HEK293T (cell line): Measurements from ENCODE around the gene OR51E2.

Experiments
- CTCF ChIA-PET: fragments of 350-600 bp; formaldehyde crosslinking; extraction: SDS; loops from one replicate; lab custom pipeline; 2021; ENCODE audit warnings: antibody characterized with exemption, inconsistent platforms; lab: Yijun Ruan, JAX
- POLR2A ChIA-PET: fragments of 350-600 bp; formaldehyde crosslinking; extraction: SDS; loops from one replicate; lab custom pipeline; 2020; ENCODE audit warnings: antibody characterized with exemption, inconsistent platforms; lab: Yijun Ruan, JAX
- DNase-seq: peaks from one replicate; pipeline ENCODE4 v3.0.0; 2012; ENCODE audit warnings: mixed read lengths; ENCODE audit errors: extremely low spot score
- ARNT ChIP-seq: fragments of 450-650 bp; IDR thresholded peaks from 2 replicates; pipeline ENCODE4 v1.6.1; 2017; ENCODE audit warnings: mild to moderate bottlenecking
- BHLHE40 ChIP-seq: fragments of 450-650 bp; IDR thresholded peaks from 2 replicates; pipeline ENCODE4 v1.6.1; 2016; ENCODE audit warnings: mild to moderate bottlenecking, moderate library complexity, borderline replicate concordance
- CTBP1 ChIP-seq: fragments of 450-650 bp; IDR thresholded peaks from 2 replicates; pipeline ENCODE4 v1.6.1; 2016; ENCODE audit warnings: borderline replicate concordance
- FOXA1 ChIP-seq: fragments of 450-650 bp; IDR thresholded peaks from 2 replicates; pipeline ENCODE4 v1.6.1; 2016; ENCODE audit warnings: mild to moderate bottlenecking
- FOXK2 ChIP-seq: fragments of 450-650 bp; IDR thresholded peaks from 2 replicates; pipeline ENCODE4 v1.6.1; 2016; ENCODE audit warnings: mild to moderate bottlenecking
- FOXM1 ChIP-seq: fragments of 450-650 bp; IDR thresholded peaks from 2 replicates; pipeline ENCODE4 v1.6.1; 2017; ENCODE audit warnings: mild to moderate bottlenecking, borderline replicate concordance
- HDGF ChIP-seq: fragments of 450-650 bp; IDR thresholded peaks from 2 replicates; pipeline ENCODE4 v1.6.1; 2017; ENCODE audit warnings: antibody characterized with exemption, borderline replicate concordance
- L3MBTL2 ChIP-seq: fragments of 450-650 bp; conservative IDR thresholded peaks from 2 replicates; pipeline ENCODE4 v1.6.1; 2016; ENCODE audit warnings: mild to moderate bottlenecking
- LEF1 ChIP-seq: fragments of 450-650 bp; IDR thresholded peaks from 2 replicates; pipeline ENCODE4 v1.6.1; 2017; ENCODE audit warnings: mild to moderate bottlenecking, borderline replicate concordance
- NFRKB ChIP-seq: fragments of 450-650 bp; IDR thresholded peaks from 2 replicates; pipeline ENCODE4 v1.6.1; 2016; ENCODE audit warnings: mild to moderate bottlenecking, moderate library complexity
- PKNOX1 ChIP-seq: fragments of 450-650 bp; IDR thresholded peaks from 2 replicates; pipeline ENCODE4 v1.6.1; 2016
- SP1 ChIP-seq: fragments of 450-650 bp; IDR thresholded peaks from 2 replicates; pipeline ENCODE4 v1.6.1; 2017
- SUZ12 ChIP-seq: fragments of 450-650 bp; IDR thresholded peaks from 2 replicates; pipeline ENCODE4 v1.6.1; 2016; ENCODE audit warnings: mild to moderate bottlenecking
- TARDBP ChIP-seq: fragments of 450-650 bp; IDR thresholded peaks from 2 replicates; pipeline ENCODE4 v1.6.1; 2016
- ZNF384 ChIP-seq: fragments of 450-650 bp; IDR thresholded peaks from 2 replicates; pipeline ENCODE4 v1.6.1; 2016

The OR51E2 gene

GRCh38 chr11:4639931-4640330 lies 57.7 kb downstream of the OR51E2 start:
- DNase-seq, result no peak
- TF ChIP-seq FOXK2 (no peak), PKNOX1 (no peak), TARDBP (no peak), LEF1 (no peak), FOXA1 (no peak), BHLHE40 (no peak), HDGF (no peak)
- ChIA-PET POLR2A (no interaction called here), CTCF (no interaction called here)

- DNase-seq, result no peak
- ChIA-PET POLR2A (no interaction called here), CTCF (interaction anchor here (0.6 to 2.2 kb wide), 8 partner anchors 9 to 933 kb away, joined by 3 to 15 read pairs (median 4); no protein-coding TSS in a partner anchor)
- TF ChIP-seq NFRKB (no peak), PKNOX1 (no peak), CTBP1 (no peak), ARNT (no peak), SUZ12 (no peak), HDGF (no peak), L3MBTL2 (no peak), BHLHE40 (no peak), FOXK2 (no peak), TARDBP (no peak), ZNF384 (no peak), SP1 (no peak), FOXA1 (no peak)
Measured at GRCh38 chr11:4637662-4638047, 60.0 kb downstream of the OR51E2 start.

- ChIA-PET POLR2A (interaction anchor here (0.5 to 1.8 kb wide), 2 partner anchors 29 to 53 kb away, joined by 3 to 6 read pairs; partner anchors contain the start of gene TRIM68), CTCF (interaction anchor here (0.5 to 2.2 kb wide), 13 partner anchors 9 to 1724 kb away, joined by 3 to 15 read pairs (median 4); no protein-coding TSS in a partner anchor)
- no peak for TF ChIP-seq BHLHE40
- no peak for TF ChIP-seq CTBP1
- TF ChIP-seq LEF1, result no peak
- TF ChIP-seq TARDBP, result no peak
- no peak for TF ChIP-seq FOXK2
- DNase-seq, result peak; percentile 80
Measured at GRCh38 chr11:4636962-4637661, 60.5 kb downstream of the OR51E2 start, which contains the start of gene OR51D1. Gene OR51D1 (plus strand): TSS chr11:4637477. CDS start chr11:4639791, 2,314 bp downstream.

- TF ChIP-seq ZNF384 (no peak), LEF1 (no peak), SUZ12 (no peak), CTBP1 (no peak), BHLHE40 (no peak), FOXA1 (no peak), FOXM1 (no peak)
- POLR2A ChIA-PET, result interaction anchor here (1.8 kb wide), 1 partner anchor 28 kb away, joined by 6 read pairs; the partner anchor contains the start of gene TRIM68
- CTCF ChIA-PET, result interaction anchor here (0.6 to 2.2 kb wide), 8 partner anchors 8 to 1503 kb away, joined by 3 to 15 read pairs (median 4); no protein-coding TSS in a partner anchor
- DNase-seq, result no peak
Measured at GRCh38 chr11:4636136-4636535, 61.5 kb downstream of the OR51E2 start.
